ENCODE results near the gene SLC39A11. TPM values are rescaled to one million over a fixed set of nuclear protein-coding genes. Genes with fewer than 3 reads are reported as not detected.

SLC39A11 gene, protein sequence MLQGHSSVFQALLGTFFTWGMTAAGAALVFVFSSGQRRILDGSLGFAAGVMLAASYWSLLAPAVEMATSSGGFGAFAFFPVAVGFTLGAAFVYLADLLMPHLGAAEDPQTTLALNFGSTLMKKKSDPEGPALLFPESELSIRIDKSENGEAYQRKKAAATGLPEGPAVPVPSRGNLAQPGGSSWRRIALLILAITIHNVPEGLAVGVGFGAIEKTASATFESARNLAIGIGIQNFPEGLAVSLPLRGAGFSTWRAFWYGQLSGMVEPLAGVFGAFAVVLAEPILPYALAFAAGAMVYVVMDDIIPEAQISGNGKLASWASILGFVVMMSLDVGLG
- total RNA-seq: 26.3 TPM

DNA sequence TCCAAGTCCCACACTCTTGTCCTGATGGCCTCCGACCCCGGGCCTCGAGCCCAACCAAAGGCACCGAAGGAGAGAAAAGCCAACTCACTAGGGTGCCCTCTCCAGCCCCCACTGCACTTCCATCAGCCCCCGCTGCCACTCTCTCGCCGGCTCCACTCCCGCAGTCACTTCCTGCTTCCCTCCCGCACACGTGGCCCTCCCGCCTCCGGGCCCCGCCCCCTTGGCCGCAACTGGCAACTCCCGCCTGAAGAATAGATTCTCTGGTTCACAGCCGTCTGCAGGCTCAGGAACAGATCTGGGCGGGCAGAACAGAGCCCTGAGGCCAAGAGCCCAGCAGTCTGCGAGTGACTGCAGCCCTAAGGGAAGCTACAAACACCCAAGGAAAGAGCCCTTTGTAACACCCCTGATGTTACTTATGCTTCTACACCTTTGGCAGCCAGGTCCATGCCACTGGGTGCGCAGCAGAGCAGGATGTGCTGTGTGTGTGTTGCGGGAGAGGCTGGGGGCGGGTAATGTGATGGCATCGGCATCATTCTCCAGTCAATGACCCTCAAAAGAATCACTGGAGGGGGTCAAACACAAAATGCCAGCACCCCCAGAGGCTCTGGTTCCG, at the start of gene SLC39A11:
SLC39A11 (minus strand) TSS at position 166 of the 613 bp plus-strand sequence. CDS start 3,924 bp downstream, outside the sequence.

Small RNA genes lying within 50 kb of the gene (small RNA-seq; reads per million reads assigned to genes)
- gene RF00422 (ENCODE audit: low replicate concordance): not detected

Other genes with a start within 250 kb of the SLC39A11 start
- 1.1 TPM for gene SSTR2, start 72.3 kb upstream of the SLC39A11 start, total RNA-seq
- 21.5 TPM for gene COG1, start 100.4 kb upstream of the SLC39A11 start, total RNA-seq
- not detected for gene CPSF4L, start 169.2 kb upstream of the SLC39A11 start, total RNA-seq
- gene CDC42EP4, start 219.3 kb upstream of the SLC39A11 start, total RNA-seq: 67.3 TPM